ENCODE results near the gene KRT32. TPM values are rescaled to one million over a fixed set of nuclear protein-coding genes. Genes with fewer than 3 reads are reported as not detected.

Gene KRT32
- total RNA-seq, 1 experiment from 2014 or later, result 0.42 TPM

- TF ChIP-seq REST (IDR thresholded peaks at IDR 0.05; ENCODE audit: low read depth) (no peak), FOSL1 (IDR thresholded peaks at IDR 0.05; ENCODE audit: low read depth) (no peak)
These were observed 43.3 kb upstream of the KRT32 start (continued) for GRCh38 chr17:41510251-41511065.

- no peak for DNase-seq (ENCODE audit: low read depth, low spot score)
- no peaks in the 10 kb centered on the region for H3K9me3 ChIP-seq (ENCODE audit: control insufficient read depth in 1 of 2, insufficient read depth in 1 of 2, low read depth in 1 of 2, low read length in 2 of 2)
- H3K4me1 ChIP-seq (ENCODE audit: control insufficient read depth in 1 of 2, insufficient read depth in 2 of 2, low read length in 2 of 2), result peaks cover 13 to 51% of the 10 kb centered on the region in 2 experiments
- no peak overlapping the region for H3K4me2 ChIP-seq (ENCODE audit: low read length)
- no peaks in the 10 kb centered on the region for H3K36me3 ChIP-seq (ENCODE audit: control insufficient read depth in 1 of 2, insufficient read depth in 2 of 2, low read length in 2 of 2)
- H3K79me2 ChIP-seq (ENCODE audit: insufficient read depth, low read length), result no peaks in the 10 kb centered on the region
- no peaks in the 10 kb centered on the region for H3K9me2 ChIP-seq (ENCODE audit: insufficient read depth)
- no peak overlapping the region for H3K27ac ChIP-seq (ENCODE audit: low read depth, low read length)
- ChIA-PET POLR2A (interaction anchor here (1.3 kb wide), 1 partner anchor 14 kb away, joined by 3 read pairs; no protein-coding TSS in a partner anchor), CTCF (interaction anchor here (1.0 kb wide), 1 partner anchor 42 kb away, joined by 4 read pairs; no protein-coding TSS in a partner anchor), RAD21 (ENCODE audit: low non-redundant PET in 1 of 2, low total read pairs in 2 of 2, uncharacterized antibody in 2 of 2, unreplicated experiment in 2 of 2) (no interaction called here)
- no peak for ATAC-seq
- no peak overlapping the region for H3K4me3 ChIP-seq (replicated peaks in 1 of 2; ENCODE audit: low read depth in 1 of 2, low read length in 2 of 2)
- H3K27me3 ChIP-seq (ENCODE audit: insufficient read depth, low read length), result no peaks in the 10 kb centered on the region
- BruUV-seq (replicated peaks), result no TSS peak
- intact Hi-C loops (cut with micrococcal nuclease), result no loop called here
- no peak overlapping the region for H2AFZ ChIP-seq (ENCODE audit: low read depth, low read length, poor library complexity, severe bottlenecking)
- H3K9ac ChIP-seq (ENCODE audit: low read length), result no peak overlapping the region
- no peaks in the 10 kb centered on the region for H4K20me1 ChIP-seq (ENCODE audit: insufficient read depth)
- TF ChIP-seq, protein P1, sequence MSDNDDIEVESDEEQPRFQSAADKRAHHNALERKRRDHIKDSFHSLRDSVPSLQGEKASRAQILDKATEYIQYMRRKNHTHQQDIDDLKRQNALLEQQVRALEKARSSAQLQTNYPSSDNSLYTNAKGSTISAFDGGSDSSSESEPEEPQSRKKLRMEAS (IDR thresholded peaks at IDR 0.05), result no peak
- TF ChIP-seq, protein P2, sequence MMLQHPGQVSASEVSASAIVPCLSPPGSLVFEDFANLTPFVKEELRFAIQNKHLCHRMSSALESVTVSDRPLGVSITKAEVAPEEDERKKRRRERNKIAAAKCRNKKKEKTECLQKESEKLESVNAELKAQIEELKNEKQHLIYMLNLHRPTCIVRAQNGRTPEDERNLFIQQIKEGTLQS (IDR thresholded peaks at IDR 0.05), result no peak
- TF ChIP-seq CTCF (IDR thresholded peaks at IDR 0.05 in 2 of 3, conservative IDR thresholded peaks at IDR 0.05 in 1 of 3; ENCODE audit: borderline replicate concordance in 1 of 3, insufficient read depth in 1 of 3, low read depth in 2 of 3, low read length in 2 of 3), result no peak
- TF ChIP-seq EGR1 (IDR thresholded peaks at IDR 0.05; ENCODE audit: low read depth), result no peak
- TF ChIP-seq JUND (IDR thresholded peaks at IDR 0.05), result no peak
- TF ChIP-seq POLR2AphosphoS5 (IDR thresholded peaks at IDR 0.05; ENCODE audit: low read depth, low read length), result no peak
- TF ChIP-seq ZFX (IDR thresholded peaks at IDR 0.05), result no peak
- no peak for TF ChIP-seq CEBPB (IDR thresholded peaks at IDR 0.05; ENCODE audit: low read depth)
- no peak for TF ChIP-seq POLR2A (IDR thresholded peaks at IDR 0.05; ENCODE audit: borderline replicate concordance, extremely low read depth, insufficient read depth, insufficient read length)
- no peak for TF ChIP-seq SIN3A (IDR thresholded peaks at IDR 0.05; ENCODE audit: low read depth)
- no peak for TF ChIP-seq CBX3 (IDR thresholded peaks at IDR 0.05; ENCODE audit: low read depth)
- no peak for TF ChIP-seq RAD21 (IDR thresholded peaks at IDR 0.05; ENCODE audit: low read depth)
- TF ChIP-seq ELF1 (IDR thresholded peaks at IDR 0.05; ENCODE audit: borderline replicate concordance, low read depth), result no peak
- no peak for TF ChIP-seq TCF7L2 (IDR thresholded peaks at IDR 0.05; ENCODE audit: borderline replicate concordance, extremely low read depth, insufficient read depth, insufficient read length)
- TF ChIP-seq, protein P3, sequence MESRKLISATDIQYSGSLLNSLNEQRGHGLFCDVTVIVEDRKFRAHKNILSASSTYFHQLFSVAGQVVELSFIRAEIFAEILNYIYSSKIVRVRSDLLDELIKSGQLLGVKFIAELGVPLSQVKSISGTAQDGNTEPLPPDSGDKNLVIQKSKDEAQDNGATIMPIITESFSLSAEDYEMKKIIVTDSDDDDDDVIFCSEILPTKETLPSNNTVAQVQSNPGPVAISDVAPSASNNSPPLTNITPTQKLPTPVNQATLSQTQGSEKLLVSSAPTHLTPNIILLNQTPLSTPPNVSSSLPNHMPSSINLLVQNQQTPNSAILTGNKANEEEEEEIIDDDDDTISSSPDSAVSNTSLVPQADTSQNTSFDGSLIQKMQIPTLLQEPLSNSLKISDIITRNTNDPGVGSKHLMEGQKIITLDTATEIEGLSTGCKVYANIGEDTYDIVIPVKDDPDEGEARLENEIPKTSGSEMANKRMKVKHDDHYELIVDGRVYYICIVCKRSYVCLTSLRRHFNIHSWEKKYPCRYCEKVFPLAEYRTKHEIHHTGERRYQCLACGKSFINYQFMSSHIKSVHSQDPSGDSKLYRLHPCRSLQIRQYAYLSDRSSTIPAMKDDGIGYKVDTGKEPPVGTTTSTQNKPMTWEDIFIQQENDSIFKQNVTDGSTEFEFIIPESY (IDR thresholded peaks at IDR 0.05; ENCODE audit: extremely low read depth, insufficient replicate concordance, low read length), result no peak
These were observed 40.2 kb upstream of the KRT32 start for GRCh38 chr17:41507315-41507880.
